ENCODE results near the gene KCNJ4.
"Not testable (repeated sequence)": the region's sequence is repeated elsewhere in the genome, so short reads cannot be mapped to it uniquely, and the experiment has no call there.

The KCNJ4 gene

DNA sequence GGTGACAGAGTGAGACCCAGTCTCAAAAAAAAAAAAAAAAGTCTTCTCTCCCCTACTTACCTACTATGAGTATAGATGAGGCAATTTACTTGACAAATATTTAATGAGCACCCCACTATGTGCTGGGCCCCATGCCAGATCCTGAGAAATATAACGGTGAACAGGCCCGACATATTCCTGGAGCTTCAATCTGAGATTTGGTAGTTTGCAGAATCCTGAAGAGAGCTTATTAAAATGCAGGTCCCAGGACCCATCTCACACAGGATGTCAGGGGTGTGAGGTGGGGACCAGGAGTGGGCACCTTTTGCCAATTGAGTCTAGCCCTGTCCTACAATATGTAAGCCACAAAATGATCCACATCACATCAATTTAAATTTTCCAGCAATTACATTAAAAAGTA is 44.0 kb downstream of the KCNJ4 start:
- Histone ChIP-seq H3K27ac (no peak overlapping the region), H3K4me3 (ENCODE audit: low read depth in 1 of 2, low read length in 1 of 2) (no peak overlapping the region), H3K36me3 (no peaks in the 10 kb centered on the region), H3K27me3 (peaks cover 9% of the 10 kb centered on the region), H3K4me1 (ENCODE audit: control insufficient read depth in 1 of 2, insufficient read depth in 1 of 2, low read depth in 1 of 2, low read length in 1 of 2) (peaks cover 16 to 18% of the 10 kb centered on the region in 2 experiments), H3K9me3 (no peaks in the 10 kb centered on the region)
- TF ChIP-seq, protein P1, sequence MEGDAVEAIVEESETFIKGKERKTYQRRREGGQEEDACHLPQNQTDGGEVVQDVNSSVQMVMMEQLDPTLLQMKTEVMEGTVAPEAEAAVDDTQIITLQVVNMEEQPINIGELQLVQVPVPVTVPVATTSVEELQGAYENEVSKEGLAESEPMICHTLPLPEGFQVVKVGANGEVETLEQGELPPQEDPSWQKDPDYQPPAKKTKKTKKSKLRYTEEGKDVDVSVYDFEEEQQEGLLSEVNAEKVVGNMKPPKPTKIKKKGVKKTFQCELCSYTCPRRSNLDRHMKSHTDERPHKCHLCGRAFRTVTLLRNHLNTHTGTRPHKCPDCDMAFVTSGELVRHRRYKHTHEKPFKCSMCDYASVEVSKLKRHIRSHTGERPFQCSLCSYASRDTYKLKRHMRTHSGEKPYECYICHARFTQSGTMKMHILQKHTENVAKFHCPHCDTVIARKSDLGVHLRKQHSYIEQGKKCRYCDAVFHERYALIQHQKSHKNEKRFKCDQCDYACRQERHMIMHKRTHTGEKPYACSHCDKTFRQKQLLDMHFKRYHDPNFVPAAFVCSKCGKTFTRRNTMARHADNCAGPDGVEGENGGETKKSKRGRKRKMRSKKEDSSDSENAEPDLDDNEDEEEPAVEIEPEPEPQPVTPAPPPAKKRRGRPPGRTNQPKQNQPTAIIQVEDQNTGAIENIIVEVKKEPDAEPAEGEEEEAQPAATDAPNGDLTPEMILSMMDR (IDR thresholded peaks at IDR 0.05), result no peak

DNA sequence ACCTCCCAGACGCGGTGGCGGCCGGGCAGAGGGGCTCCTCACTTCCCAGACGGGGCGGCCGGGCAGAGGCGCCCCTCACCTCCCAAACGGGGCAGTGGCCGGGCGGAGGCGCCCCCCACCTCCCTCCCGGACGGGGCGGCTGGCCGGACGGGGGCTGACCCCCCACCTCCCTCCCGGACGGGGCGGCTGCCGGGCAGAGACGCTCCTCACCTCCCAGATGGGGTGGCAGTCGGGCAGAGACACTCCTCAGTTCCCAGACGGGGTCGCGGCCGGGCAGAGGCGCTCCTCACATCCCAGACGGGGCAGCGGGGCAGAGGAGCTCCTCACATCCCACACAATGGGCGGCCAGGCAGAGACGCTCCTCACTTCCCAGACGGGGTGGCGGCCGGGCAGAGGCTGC is 45.1 kb downstream of the KCNJ4 start:
- not testable (repeated sequence) for H3K36me3 ChIP-seq; H3K27me3 ChIP-seq; H3K27ac ChIP-seq; H3K4me3 ChIP-seq (ENCODE audit: low read depth in 1 of 2, low read length in 1 of 2); H3K9me3 ChIP-seq
- H3K4me1 ChIP-seq (ENCODE audit: control insufficient read depth in 1 of 2, insufficient read depth in 1 of 2, low read depth in 1 of 2, low read length in 1 of 2), result peaks cover 18 to 19% of the 10 kb centered on the region in 2 experiments

DNA sequence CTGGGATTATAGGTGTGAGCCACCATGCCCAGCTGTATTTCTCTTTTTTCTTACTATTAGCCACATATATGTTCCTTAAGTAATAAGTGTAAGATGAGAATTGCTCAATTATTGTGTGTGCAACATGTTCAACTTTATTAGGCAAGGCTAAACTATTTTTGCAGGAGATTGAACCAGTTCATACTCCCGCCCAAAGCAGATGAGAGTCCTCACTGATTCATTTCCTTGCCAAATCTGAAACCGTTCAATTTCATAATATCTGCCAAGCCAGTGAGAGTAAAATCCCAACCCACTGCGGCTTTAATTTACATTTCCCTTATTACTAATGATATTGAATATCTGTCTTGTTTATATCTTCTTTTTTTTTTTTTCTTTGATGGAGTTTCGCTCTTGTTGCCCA is 48.4 kb downstream of the KCNJ4 start:
- no peak overlapping the region for H3K4me3 ChIP-seq (ENCODE audit: low read depth in 1 of 2, low read length in 1 of 2)
- no peak overlapping the region for H3K27ac ChIP-seq
- no peaks in the 10 kb centered on the region for H3K27me3 ChIP-seq
- no peaks in the 10 kb centered on the region for H3K36me3 ChIP-seq
- H3K4me1 ChIP-seq (ENCODE audit: control insufficient read depth in 1 of 2, insufficient read depth in 1 of 2, low read depth in 1 of 2, low read length in 1 of 2), result peaks cover 12 to 13% of the 10 kb centered on the region in 2 experiments
- no peaks in the 10 kb centered on the region for H3K9me3 ChIP-seq
- TF ChIP-seq, protein P1 (IDR thresholded peaks at IDR 0.05), result no peak

DNA sequence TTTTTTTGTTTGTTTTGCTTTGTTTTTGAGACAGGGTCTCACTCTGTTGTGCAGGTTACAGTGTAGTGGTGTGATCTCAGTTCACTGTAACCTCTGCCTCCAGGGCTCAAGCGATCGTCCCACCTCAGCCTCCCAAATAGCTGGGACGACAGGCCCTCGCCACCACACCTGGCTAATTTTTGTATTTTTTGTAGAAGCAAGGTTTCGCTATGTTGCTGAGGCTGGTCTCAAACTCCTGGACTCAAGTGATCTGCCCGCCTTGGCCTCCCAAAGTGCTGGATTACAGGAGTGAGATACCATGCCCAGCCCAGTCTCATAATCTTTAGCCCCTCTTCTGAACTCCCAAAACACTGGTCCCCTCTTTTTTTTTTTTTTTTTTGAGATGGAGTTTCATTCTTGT is 50.6 kb downstream of the KCNJ4 start:
- TF ChIP-seq, protein P1 (IDR thresholded peaks at IDR 0.05), result no peak
- Histone ChIP-seq H3K9me3 (no peaks in the 10 kb centered on the region), H3K27me3 (no peaks in the 10 kb centered on the region), H3K4me1 (ENCODE audit: control insufficient read depth in 1 of 2, insufficient read depth in 1 of 2, low read depth in 1 of 2, low read length in 1 of 2) (peaks cover 15 to 31% of the 10 kb centered on the region in 2 experiments), H3K36me3 (no peaks in the 10 kb centered on the region), H3K4me3 (ENCODE audit: low read depth in 1 of 2, low read length in 1 of 2) (no peak overlapping the region), H3K27ac (no peak overlapping the region)

DNA sequence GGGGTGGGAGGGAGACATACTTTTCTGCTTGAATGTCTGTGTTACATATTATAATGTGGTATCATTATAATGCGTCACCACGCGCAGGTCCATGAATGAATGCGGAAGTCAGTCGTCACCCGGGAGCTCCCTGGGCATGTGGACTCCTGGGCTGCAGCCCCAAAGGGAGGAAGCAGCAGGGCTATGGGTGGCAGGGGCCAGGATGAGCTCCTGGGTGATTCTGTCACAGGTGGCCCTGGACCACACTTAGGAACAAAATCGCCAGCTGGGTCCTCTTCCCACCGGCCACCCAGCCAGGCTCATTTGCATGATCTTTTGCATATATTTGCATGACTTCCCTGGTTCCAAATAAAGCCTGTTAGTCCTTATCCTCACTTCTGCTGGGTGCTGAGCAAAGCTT is 51.2 kb downstream of the KCNJ4 start:
- Histone ChIP-seq H3K9me3 (no peaks in the 10 kb centered on the region), H3K27me3 (no peaks in the 10 kb centered on the region), H3K4me3 (ENCODE audit: low read depth in 1 of 2, low read length in 1 of 2) (no peak overlapping the region), H3K4me1 (ENCODE audit: control insufficient read depth in 1 of 2, insufficient read depth in 1 of 2, low read depth in 1 of 2, low read length in 1 of 2) (peaks cover 17 to 34% of the 10 kb centered on the region in 2 experiments), H3K27ac (no peak overlapping the region), H3K36me3 (no peaks in the 10 kb centered on the region)
- TF ChIP-seq, protein P1 (IDR thresholded peaks at IDR 0.05), result no peak

DNA sequence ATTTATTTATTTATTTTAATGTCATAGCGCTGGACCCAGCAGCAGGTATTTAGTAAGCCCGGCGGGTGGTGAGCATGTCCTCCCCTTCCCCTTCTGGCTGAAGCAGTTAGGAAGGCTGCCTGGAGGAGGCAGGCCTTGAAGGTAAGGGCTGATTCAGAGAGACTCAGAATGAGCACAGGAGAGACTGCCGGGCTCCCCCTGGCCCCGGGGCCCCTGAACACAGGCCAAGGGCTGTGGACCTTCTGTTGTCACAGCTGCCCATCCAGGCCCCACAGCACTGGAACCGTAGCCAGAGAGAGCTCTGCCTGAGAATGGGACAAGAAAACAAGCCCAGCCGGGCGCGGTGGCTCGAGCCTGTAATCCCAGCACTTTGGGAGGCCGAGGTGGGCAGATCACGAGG is 52.8 kb downstream of the KCNJ4 start:
- Histone ChIP-seq H3K9me3 (no peaks in the 10 kb centered on the region), H3K4me1 (ENCODE audit: control insufficient read depth in 1 of 2, insufficient read depth in 1 of 2, low read depth in 1 of 2, low read length in 1 of 2) (peaks cover 18 to 34% of the 10 kb centered on the region in 2 experiments), H3K27me3 (no peaks in the 10 kb centered on the region), H3K4me3 (ENCODE audit: low read depth in 1 of 2, low read length in 1 of 2) (no peak overlapping the region), H3K36me3 (no peaks in the 10 kb centered on the region), H3K27ac (no peak overlapping the region)
- TF ChIP-seq, protein P1 (IDR thresholded peaks at IDR 0.05), result no peak
